ENCODE results near the gene CLDN25. TPM values are rescaled to one million over a fixed set of nuclear protein-coding genes. Genes with fewer than 3 reads are reported as not detected.

Gene CLDN25
- total and polyA plus RNA-seq, 2 experiments from 2014 or later, result not detected

DNA sequence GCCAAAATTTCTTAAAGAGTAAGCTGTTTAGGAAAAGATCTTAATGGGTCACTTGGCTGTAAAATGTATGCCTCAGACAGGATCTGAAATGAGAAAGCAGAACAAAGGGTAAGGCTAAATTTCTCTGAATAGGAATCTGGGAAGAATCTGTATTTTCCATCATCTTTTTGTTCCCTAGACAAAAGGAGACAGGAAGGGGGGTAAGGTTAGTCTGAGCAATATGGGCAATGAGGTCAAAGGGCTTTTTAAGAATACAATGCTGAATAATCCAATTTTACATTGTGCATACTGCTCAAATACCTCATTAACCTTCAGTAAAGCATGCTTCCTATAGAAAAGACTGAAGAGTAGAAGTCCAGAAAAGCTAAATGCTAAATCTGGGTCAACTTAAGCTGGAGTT, 34.6 kb downstream of the CLDN25 start:
- no peak for TF ChIP-seq EZH2 (IDR thresholded peaks at IDR 0.05; ENCODE audit: insufficient read depth, poor library complexity, severe bottlenecking)
- no peak for TF ChIP-seq EZH2phosphoT487 (IDR thresholded peaks at IDR 0.05; ENCODE audit: insufficient read depth, low read depth)
- no peak overlapping the region for H2AFZ ChIP-seq
- in situ Hi-C loops (cut with MboI), result no loop called here
- peaks cover 9% of the 10 kb centered on the region; the same call in 1 of the 2 replicates for H3K36me3 ChIP-seq (ENCODE audit: low read depth)
- H3K4me3 ChIP-seq, result no peak overlapping the region
- H4K20me1 ChIP-seq (ENCODE audit: insufficient read depth), result no peaks in the 10 kb centered on the region
- no peak overlapping the region for H3K27ac ChIP-seq
- H3K9ac ChIP-seq, result no peak overlapping the region
- DNase-seq, result no peak
- no peak overlapping the region for H3K4me2 ChIP-seq (ENCODE audit: unreplicated experiment)
- no peaks in the 10 kb centered on the region for H3K9me3 ChIP-seq (ENCODE audit: low read depth)
- no peaks in the 10 kb centered on the region for H3K4me1 ChIP-seq (ENCODE audit: insufficient read depth)
- no peaks in the 10 kb centered on the region for H3K9me2 ChIP-seq (ENCODE audit: insufficient read depth)
- H3F3A ChIP-seq (ENCODE audit: insufficient read depth), result no peaks in the 10 kb centered on the region
- no peaks in the 10 kb centered on the region for H3K79me2 ChIP-seq (ENCODE audit: insufficient read depth)
- no peaks in the 10 kb centered on the region for H3K27me3 ChIP-seq (replicated peaks; ENCODE audit: insufficient read depth)

DNA sequence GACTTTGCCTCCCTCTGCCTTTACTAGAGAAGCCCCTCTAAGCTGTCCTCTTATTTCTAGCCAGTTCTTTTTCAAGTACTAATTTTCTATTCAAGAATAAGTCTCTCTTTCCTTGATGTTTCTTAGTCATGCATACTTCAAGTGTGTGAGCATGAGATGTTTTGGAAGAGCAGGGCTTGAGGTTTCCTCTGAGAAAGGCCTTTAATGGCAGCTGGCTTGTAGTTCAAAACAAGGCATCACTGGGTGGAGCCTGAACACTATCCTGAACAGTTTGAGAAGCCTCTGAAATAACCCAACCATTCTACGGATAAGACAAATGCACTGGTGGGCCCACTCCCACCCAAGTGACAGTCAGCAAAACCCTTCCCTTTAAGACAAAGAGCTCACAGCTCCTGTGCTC, 37.6 kb downstream of the CLDN25 start:
- H3K36me3 ChIP-seq (ENCODE audit: low read depth), result peaks cover 7% of the 10 kb centered on the region; the same call in 1 of the 2 replicates
- H2AFZ ChIP-seq, result no peak overlapping the region
- DNase-seq, result peak; percentile 24
- in situ Hi-C loops (cut with MboI), result no loop called here
- no peaks in the 10 kb centered on the region for H3F3A ChIP-seq (ENCODE audit: insufficient read depth)
- H3K4me1 ChIP-seq (ENCODE audit: insufficient read depth), result no peaks in the 10 kb centered on the region
- no peaks in the 10 kb centered on the region for H4K20me1 ChIP-seq (ENCODE audit: insufficient read depth)
- no peak overlapping the region for H3K4me2 ChIP-seq (ENCODE audit: unreplicated experiment)
- H3K9ac ChIP-seq, result no peak overlapping the region
- no peaks in the 10 kb centered on the region for H3K27me3 ChIP-seq (replicated peaks; ENCODE audit: insufficient read depth)
- H3K9me2 ChIP-seq (ENCODE audit: insufficient read depth), result no peaks in the 10 kb centered on the region
- no peak overlapping the region for H3K27ac ChIP-seq
- H3K79me2 ChIP-seq (ENCODE audit: insufficient read depth), result no peaks in the 10 kb centered on the region
- no peak overlapping the region for H3K4me3 ChIP-seq
- no peak for TF ChIP-seq EZH2 (IDR thresholded peaks at IDR 0.05; ENCODE audit: insufficient read depth, poor library complexity, severe bottlenecking)
- TF ChIP-seq EZH2phosphoT487 (IDR thresholded peaks at IDR 0.05; ENCODE audit: insufficient read depth, low read depth), result no peak
- no peaks in the 10 kb centered on the region for H3K9me3 ChIP-seq (ENCODE audit: low read depth)
- 96 to 100% methylated on average over 1 of the region's 1 CpG for WGBS, 2 experiments (ENCODE audit: low coverage in 1 of 2, low lambda C conversion rate in 2 of 2, missing lambda C conversion rate in 2 of 2)

DNA sequence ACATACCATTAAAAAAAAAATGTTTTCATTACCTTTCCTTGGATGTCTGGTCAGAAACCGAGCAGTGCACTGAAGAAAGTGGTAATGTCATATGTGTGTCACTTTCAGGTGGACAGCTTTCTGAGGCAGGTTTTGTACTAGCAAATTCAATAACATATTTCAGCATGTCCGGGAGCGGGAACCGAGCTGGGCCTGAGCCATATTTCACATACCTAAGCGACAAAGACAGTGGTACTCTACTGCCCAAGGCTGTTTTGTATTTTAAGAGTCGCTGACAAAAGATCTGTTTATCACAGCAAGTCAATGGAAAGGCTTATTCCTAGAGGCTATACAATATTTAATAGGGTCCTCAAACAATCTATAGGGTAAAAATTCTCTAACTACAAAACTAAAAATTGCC, 38.0 kb downstream of the CLDN25 start:
- no peaks in the 10 kb centered on the region for H3K27me3 ChIP-seq (replicated peaks; ENCODE audit: insufficient read depth)
- H3K9me2 ChIP-seq (ENCODE audit: insufficient read depth), result no peaks in the 10 kb centered on the region
- H3K4me3 ChIP-seq, result no peak overlapping the region
- H3K27ac ChIP-seq, result no peak overlapping the region
- no peak for DNase-seq
- H3F3A ChIP-seq (ENCODE audit: insufficient read depth), result no peaks in the 10 kb centered on the region
- no peaks in the 10 kb centered on the region for H3K79me2 ChIP-seq (ENCODE audit: insufficient read depth)
- H4K20me1 ChIP-seq (ENCODE audit: insufficient read depth), result no peaks in the 10 kb centered on the region
- no peak overlapping the region for H3K9ac ChIP-seq
- no peaks in the 10 kb centered on the region for H3K9me3 ChIP-seq (ENCODE audit: low read depth)
- H3K36me3 ChIP-seq (ENCODE audit: low read depth), result peaks cover 6% of the 10 kb centered on the region; the same call in 1 of the 2 replicates
- in situ Hi-C loops (cut with MboI), result no loop called here
- H3K4me1 ChIP-seq (ENCODE audit: insufficient read depth), result no peaks in the 10 kb centered on the region
- WGBS, 2 experiments (ENCODE audit: low coverage in 1 of 2, low lambda C conversion rate in 2 of 2, missing lambda C conversion rate in 2 of 2), result 97 to 98% methylated on average over 6 of the region's 6 CpGs
- TF ChIP-seq EZH2phosphoT487 (IDR thresholded peaks at IDR 0.05; ENCODE audit: insufficient read depth, low read depth) (no peak), EZH2 (IDR thresholded peaks at IDR 0.05; ENCODE audit: insufficient read depth, poor library complexity, severe bottlenecking) (no peak)
- no peak overlapping the region for H2AFZ ChIP-seq
- H3K4me2 ChIP-seq (ENCODE audit: unreplicated experiment), result no peak overlapping the region

- DNase-seq, result no peak
- in situ Hi-C loops (cut with MboI), result no loop called here
- H3K9me3 ChIP-seq (ENCODE audit: low read depth), result no peaks in the 10 kb centered on the region
- no peak overlapping the region for H3K4me2 ChIP-seq (ENCODE audit: unreplicated experiment)
- WGBS, 2 experiments (ENCODE audit: low coverage in 1 of 2, low lambda C conversion rate in 2 of 2, missing lambda C conversion rate in 2 of 2), result 85 to 88% methylated on average over 3 of the region's 3 CpGs
- H4K20me1 ChIP-seq (ENCODE audit: insufficient read depth), result no peaks in the 10 kb centered on the region
- no peaks in the 10 kb centered on the region for H3K79me2 ChIP-seq (ENCODE audit: insufficient read depth)
- H2AFZ ChIP-seq, result no peak overlapping the region
- H3F3A ChIP-seq (ENCODE audit: insufficient read depth), result no peaks in the 10 kb centered on the region
- no peaks in the 10 kb centered on the region for H3K9me2 ChIP-seq (ENCODE audit: insufficient read depth)
- no peak for TF ChIP-seq EZH2 (IDR thresholded peaks at IDR 0.05; ENCODE audit: insufficient read depth, poor library complexity, severe bottlenecking)
- TF ChIP-seq EZH2phosphoT487 (IDR thresholded peaks at IDR 0.05; ENCODE audit: insufficient read depth, low read depth), result no peak
- H3K4me3 ChIP-seq, result no peak overlapping the region
- no peak overlapping the region for H3K9ac ChIP-seq
- H3K4me1 ChIP-seq (ENCODE audit: insufficient read depth), result no peaks in the 10 kb centered on the region
- H3K36me3 ChIP-seq (ENCODE audit: low read depth), result peaks cover under 1% of the 10 kb centered on the region; the same call in 1 of the 2 replicates
- no peak overlapping the region for H3K27ac ChIP-seq
- H3K27me3 ChIP-seq (replicated peaks; ENCODE audit: insufficient read depth), result no peaks in the 10 kb centered on the region
Measured at GRCh38 chr11:113818426-113818825, 38.8 kb downstream of the CLDN25 start.

GRCh38 chr11:113827477-113827876, 47.9 kb downstream of the CLDN25 start:
- Histone ChIP-seq H3K4me1 (ENCODE audit: insufficient read depth) (no peaks in the 10 kb centered on the region), H3K4me2 (ENCODE audit: unreplicated experiment) (no peak overlapping the region), H3F3A (ENCODE audit: insufficient read depth) (no peaks in the 10 kb centered on the region), H3K36me3 (ENCODE audit: low read depth) (peaks cover 9% of the 10 kb centered on the region; the same call in 1 of the 2 replicates), H2AFZ (no peak overlapping the region), H4K20me1 (ENCODE audit: insufficient read depth) (no peaks in the 10 kb centered on the region), H3K79me2 (ENCODE audit: insufficient read depth) (no peaks in the 10 kb centered on the region), H3K27me3 (replicated peaks; ENCODE audit: insufficient read depth) (no peaks in the 10 kb centered on the region), H3K27ac (no peak overlapping the region), H3K9me2 (ENCODE audit: insufficient read depth) (no peaks in the 10 kb centered on the region), H3K9me3 (ENCODE audit: low read depth) (no peaks in the 10 kb centered on the region), H3K4me3 (no peak overlapping the region), H3K9ac (no peak overlapping the region)
- DNase-seq, result no peak
- in situ Hi-C loops (cut with MboI), result no loop called here
- WGBS, 2 experiments (ENCODE audit: low coverage in 1 of 2, low lambda C conversion rate in 2 of 2, missing lambda C conversion rate in 2 of 2), result 96 to 99% methylated on average over 3 of the region's 3 CpGs
- TF ChIP-seq EZH2phosphoT487 (IDR thresholded peaks at IDR 0.05; ENCODE audit: insufficient read depth, low read depth), result no peak
- TF ChIP-seq EZH2 (IDR thresholded peaks at IDR 0.05; ENCODE audit: insufficient read depth, poor library complexity, severe bottlenecking), result no peak
